ENCODE data around the gene MAPK4. TPM values are rescaled to one million over a fixed set of nuclear protein-coding genes. Genes with fewer than 3 reads are reported as not detected.

MAPK4 gene
- total and polyA plus RNA-seq, 10 of the 15 experiments (the other 5 are each of a cell fraction or from before 2014, with no cell fraction given), result 0.03 to 0.11 (median 0.06) TPM; not detected in 4

DNA sequence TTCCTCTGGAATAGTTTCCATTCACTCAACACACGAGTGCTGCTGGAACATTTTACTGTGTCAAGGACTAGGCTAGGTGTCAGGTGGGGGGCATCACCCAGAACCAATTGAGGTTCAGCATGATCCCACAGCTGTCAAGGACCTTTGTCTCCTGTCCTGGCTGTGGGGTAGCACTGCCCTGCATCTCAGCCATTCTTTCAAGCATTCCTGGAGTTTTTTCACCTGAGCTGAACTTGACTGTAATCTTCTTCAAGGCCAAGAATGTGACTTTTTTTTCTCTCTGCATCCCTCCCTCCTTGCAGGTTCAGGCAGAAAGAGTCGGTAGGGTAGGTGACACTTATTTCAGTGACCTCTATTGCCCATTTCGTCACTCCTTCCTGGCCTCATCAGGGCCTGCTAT, 3.5 kb downstream of the MAPK4 start:
- Histone ChIP-seq H3K4me1 (ENCODE audit: control insufficient read depth, insufficient read depth, low read length) (no peaks in the 10 kb centered on the region), H2AFZ (ENCODE audit: control insufficient read depth, low read depth, low read length) (no peak overlapping the region), H3K4me2 (ENCODE audit: control insufficient read depth, insufficient read depth) (no peak overlapping the region), H4K20me1 (ENCODE audit: control insufficient read depth, insufficient read depth) (no peaks in the 10 kb centered on the region), H3K9me3 (replicated peaks; ENCODE audit: control insufficient read depth, insufficient read depth, low read length) (no peaks in the 10 kb centered on the region), H3K79me2 (ENCODE audit: control insufficient read depth, insufficient read depth, low read length) (no peaks in the 10 kb centered on the region), H3K4me3 (no peak overlapping the region), H3K9ac (ENCODE audit: control insufficient read depth, insufficient read depth, low read length) (no peak overlapping the region), H3K36me3 (ENCODE audit: control insufficient read depth in 2 of 2, insufficient read depth in 2 of 2, low read length in 1 of 2) (no peaks in the 10 kb centered on the region), H3K27me3 (replicated peaks in 1 of 2; ENCODE audit: control insufficient read depth in 2 of 2, insufficient read depth in 2 of 2, low read length in 1 of 2) (peaks cover 13 to 15% of the 10 kb centered on the region in 2 experiments), H3K27ac (ENCODE audit: control insufficient read depth, insufficient read depth) (no peak overlapping the region)
- POLR2A ChIA-PET, result no interaction called here
- BruUV-seq (replicated peaks), result no TSS peak
- CTCF ChIA-PET, result no interaction called here
- DNase-seq (ENCODE audit: low read depth, low spot score) (no peak), ATAC-seq (no peak), FAIRE-seq (no peak)
- WGBS (ENCODE audit: insufficient coverage, insufficient replicate concordance, low lambda C conversion rate, missing lambda C conversion rate), result 5% methylated on average over 3 of the region's 3 CpGs
- RAD21 ChIA-PET (ENCODE audit: unreplicated experiment), result no interaction called here
- no peak for TF ChIP-seq MAX (IDR thresholded peaks at IDR 0.05; ENCODE audit: low read depth, low read length)
- TF ChIP-seq, protein P1, sequence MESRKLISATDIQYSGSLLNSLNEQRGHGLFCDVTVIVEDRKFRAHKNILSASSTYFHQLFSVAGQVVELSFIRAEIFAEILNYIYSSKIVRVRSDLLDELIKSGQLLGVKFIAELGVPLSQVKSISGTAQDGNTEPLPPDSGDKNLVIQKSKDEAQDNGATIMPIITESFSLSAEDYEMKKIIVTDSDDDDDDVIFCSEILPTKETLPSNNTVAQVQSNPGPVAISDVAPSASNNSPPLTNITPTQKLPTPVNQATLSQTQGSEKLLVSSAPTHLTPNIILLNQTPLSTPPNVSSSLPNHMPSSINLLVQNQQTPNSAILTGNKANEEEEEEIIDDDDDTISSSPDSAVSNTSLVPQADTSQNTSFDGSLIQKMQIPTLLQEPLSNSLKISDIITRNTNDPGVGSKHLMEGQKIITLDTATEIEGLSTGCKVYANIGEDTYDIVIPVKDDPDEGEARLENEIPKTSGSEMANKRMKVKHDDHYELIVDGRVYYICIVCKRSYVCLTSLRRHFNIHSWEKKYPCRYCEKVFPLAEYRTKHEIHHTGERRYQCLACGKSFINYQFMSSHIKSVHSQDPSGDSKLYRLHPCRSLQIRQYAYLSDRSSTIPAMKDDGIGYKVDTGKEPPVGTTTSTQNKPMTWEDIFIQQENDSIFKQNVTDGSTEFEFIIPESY (IDR thresholded peaks at IDR 0.05), result no peak
- TF ChIP-seq NFXL1 (IDR thresholded peaks at IDR 0.05; ENCODE audit: borderline replicate concordance), result no peak
- TF ChIP-seq, protein P2, sequence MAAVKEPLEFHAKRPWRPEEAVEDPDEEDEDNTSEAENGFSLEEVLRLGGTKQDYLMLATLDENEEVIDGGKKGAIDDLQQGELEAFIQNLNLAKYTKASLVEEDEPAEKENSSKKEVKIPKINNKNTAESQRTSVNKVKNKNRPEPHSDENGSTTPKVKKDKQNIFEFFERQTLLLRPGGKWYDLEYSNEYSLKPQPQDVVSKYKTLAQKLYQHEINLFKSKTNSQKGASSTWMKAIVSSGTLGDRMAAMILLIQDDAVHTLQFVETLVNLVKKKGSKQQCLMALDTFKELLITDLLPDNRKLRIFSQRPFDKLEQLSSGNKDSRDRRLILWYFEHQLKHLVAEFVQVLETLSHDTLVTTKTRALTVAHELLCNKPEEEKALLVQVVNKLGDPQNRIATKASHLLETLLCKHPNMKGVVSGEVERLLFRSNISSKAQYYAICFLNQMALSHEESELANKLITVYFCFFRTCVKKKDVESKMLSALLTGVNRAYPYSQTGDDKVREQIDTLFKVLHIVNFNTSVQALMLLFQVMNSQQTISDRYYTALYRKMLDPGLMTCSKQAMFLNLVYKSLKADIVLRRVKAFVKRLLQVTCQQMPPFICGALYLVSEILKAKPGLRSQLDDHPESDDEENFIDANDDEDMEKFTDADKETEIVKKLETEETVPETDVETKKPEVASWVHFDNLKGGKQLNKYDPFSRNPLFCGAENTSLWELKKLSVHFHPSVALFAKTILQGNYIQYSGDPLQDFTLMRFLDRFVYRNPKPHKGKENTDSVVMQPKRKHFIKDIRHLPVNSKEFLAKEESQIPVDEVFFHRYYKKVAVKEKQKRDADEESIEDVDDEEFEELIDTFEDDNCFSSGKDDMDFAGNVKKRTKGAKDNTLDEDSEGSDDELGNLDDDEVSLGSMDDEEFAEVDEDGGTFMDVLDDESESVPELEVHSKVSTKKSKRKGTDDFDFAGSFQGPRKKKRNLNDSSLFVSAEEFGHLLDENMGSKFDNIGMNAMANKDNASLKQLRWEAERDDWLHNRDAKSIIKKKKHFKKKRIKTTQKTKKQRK (IDR thresholded peaks at IDR 0.05; ENCODE audit: low read depth, low read length), result no peak
- no peak for TF ChIP-seq IRF4 (IDR thresholded peaks at IDR 0.05; ENCODE audit: low read depth, low read length)
- TF ChIP-seq BHLHE40 (IDR thresholded peaks at IDR 0.05; ENCODE audit: borderline replicate concordance in 1 of 2, low read depth in 2 of 2, low read length in 1 of 2), result no peak
- intact Hi-C loops (cut with micrococcal nuclease; ENCODE audit: unreplicated experiment) (no loop called here), in situ Hi-C loops (cut with MboI) (no loop called here)
- SMC1A ChIA-PET (ENCODE audit: uncharacterized antibody, unreplicated experiment), result no interaction called here

Measured in GM12878 (cell line).